Keratinocyte (primary cell): ENCODE measurements around the gene SLC6A19. TPM values are rescaled to one million over a fixed set of nuclear protein-coding genes. Genes with fewer than 3 reads are reported as not detected.

ENCODE experiments used
- DNase-seq: peaks from one replicate; pipeline ENCODE4 v3.0.0-alpha.2; 2011; ENCODE audit warnings: low read depth, missing footprints, low spot score
- FAIRE-seq: peaks from 2 replicates; lab custom pipeline; 2011; peaks lifted over from hg19 to GRCh38; lab: Jason Lieb, UNC
- H2AFZ ChIP-seq: 2 replicates; pipeline ENCODE4 v1.6.0; 2012; ENCODE audit warnings: low read length, control low read depth, inconsistent platforms; ENCODE audit not compliant: control insufficient read depth
- H3K27ac ChIP-seq: 2 replicates; pipeline ENCODE4 v1.5.1; 2011; ENCODE audit warnings: low read length; ENCODE audit not compliant: control insufficient read depth, insufficient read depth
- H3K27me3 ChIP-seq: 3 replicates; pipeline ENCODE4 v1.6.0; 2011; ENCODE audit warnings: low read length; ENCODE audit not compliant: control insufficient read depth, insufficient read depth; ENCODE audit errors: extremely low read depth
- H3K36me3 ChIP-seq, 2 experiments: 2 replicates in 1 of 2; 3 replicates in 1 of 2; pipeline ENCODE4 v1.5.1; 2011; ENCODE audit warnings: low read length in 2 of 2, mild to moderate bottlenecking in 1 of 2; ENCODE audit not compliant: control insufficient read depth in 2 of 2, insufficient read depth in 2 of 2; ENCODE audit errors: extremely low read depth in 1 of 2
- H3K4me1 ChIP-seq: 3 replicates; pipeline ENCODE4 v1.5.1; 2011; ENCODE audit warnings: low read length; ENCODE audit not compliant: control insufficient read depth, insufficient read depth; ENCODE audit errors: extremely low read depth
- H3K4me2 ChIP-seq: 3 replicates; pipeline ENCODE4 v1.6.0; 2011; ENCODE audit warnings: low read depth, low read length; ENCODE audit not compliant: control insufficient read depth, insufficient read depth; ENCODE audit errors: extremely low read depth
- H3K4me3 ChIP-seq, 3 experiments: fragments of 200-600 bp in 1 of 3; sonication (generic) in 1 of 3; 2 replicates in 2 of 3; 3 replicates in 1 of 3; pipeline ENCODE4 v1.5.1; 2011 to 2016; ENCODE audit warnings: low read length in 3 of 3, mild to moderate bottlenecking in 3 of 3, control low read depth in 2 of 3, inconsistent platforms in 1 of 3, low read depth in 1 of 3, mixed read lengths in 1 of 3, mixed run types in 1 of 3, moderate library complexity in 1 of 3; ENCODE audit not compliant: control insufficient read depth in 2 of 3, insufficient read depth in 2 of 3; ENCODE audit errors: extremely low read depth in 1 of 3
- H3K79me2 ChIP-seq: 2 replicates; pipeline ENCODE4 v1.6.0; 2012; ENCODE audit warnings: low read length; ENCODE audit not compliant: control insufficient read depth, insufficient read depth
- H3K9ac ChIP-seq: 3 replicates; pipeline ENCODE4 v1.6.0; 2011; ENCODE audit warnings: low read length; ENCODE audit not compliant: control insufficient read depth, insufficient read depth; ENCODE audit errors: extremely low read depth
- H3K9me1 ChIP-seq: 3 replicates; pipeline ENCODE4 v1.6.0; 2011; ENCODE audit warnings: low read length; ENCODE audit not compliant: control insufficient read depth, insufficient read depth; ENCODE audit errors: extremely low read depth
- H3K9me3 ChIP-seq: 2 replicates; pipeline ENCODE4 v1.5.1; 2012; ENCODE audit warnings: low read depth, low read length; ENCODE audit not compliant: control insufficient read depth
- H4K20me1 ChIP-seq: 3 replicates; pipeline ENCODE4 v1.6.0; 2011; ENCODE audit warnings: low read length; ENCODE audit not compliant: control insufficient read depth, insufficient read depth; ENCODE audit errors: extremely low read depth
- CTCF ChIP-seq, 3 experiments: IDR thresholded peaks in 1 of 3; conservative IDR thresholded peaks in 1 of 3; optimal IDR thresholded peaks in 1 of 3; 2 replicates in 2 of 3; 3 replicates in 1 of 3; pipeline versions ENCODE3 to v1.5.1; 2011; ENCODE audit warnings: low read length in 3 of 3, mild to moderate bottlenecking in 3 of 3, moderate library complexity in 2 of 3, control low read depth in 1 of 3, inconsistent platforms in 1 of 3; ENCODE audit not compliant: insufficient read depth in 2 of 3; ENCODE audit errors: extremely low read depth in 1 of 3
- EZH2 ChIP-seq: IDR thresholded peaks from one replicate; pipeline ENCODE4 v1.6.1; 2012; ENCODE audit warnings: inconsistent platforms, mild to moderate bottlenecking, low read length, moderate library complexity
- dilution Hi-C: fragments of 300-500 bp; cut with MboI; formaldehyde crosslinking; loops from one replicate; pipeline ENCODE4 v1.7.0; 2020; ENCODE audit warnings: low sequenced_read_pairs; ENCODE audit not compliant: extremely low pct_ligation_motif_present
- polyA plus RNA-seq, 5 experiments: library from polyadenylated mRNA; depleted of rRNA in 3 of 5; stranded (reverse) in 3 of 5; stranded (forward) in 1 of 5; unstranded in 1 of 5; fragments of >200 nt; gene quantifications; 1 replicate in 1 of 5; 2 replicates in 3 of 5; 3 replicates in 1 of 5; pipeline versions ENCODE4 v1.2.1 to v1.2.3, GENCODE V29; 2011 to 2012; ENCODE audit warnings: missing spikeins in 2 of 5, low read depth in 1 of 5, low replicate concordance in 1 of 5

SLC6A19 gene
- polyA plus RNA-seq, 1 donor (not counting 4 experiments of a cell fraction or from before 2014, with no cell fraction given) = not detected

- peaks cover 13% of the 10 kb centered on the region for H3K9me3 ChIP-seq
- dilution Hi-C loops = no loop called here
These were observed 13.0 kb downstream of the SLC6A19 start for GRCh38 chr5:1214163-1214935.

GRCh38 chr5:1214936-1215220 lies 13.5 kb downstream of the SLC6A19 start:
- TF ChIP-seq CTCF (optimal IDR thresholded peaks at IDR 0.05 in 1 of 3, IDR thresholded peaks at IDR 0.05 in 1 of 3, conservative IDR thresholded peaks at IDR 0.05 in 1 of 3; ENCODE audit: extremely low read depth in 1 of 3, insufficient read depth in 2 of 3, low read length in 3 of 3) (no peak), EZH2 (no peak)
- no peaks in the 10 kb centered on the region for H4K20me1 ChIP-seq
- H3K9ac ChIP-seq = no peak overlapping the region
- no peak overlapping the region for H3K4me2 ChIP-seq
- no peaks in the 10 kb centered on the region for H3K36me3 ChIP-seq
- peaks cover under 1% of the 10 kb centered on the region for H3K27me3 ChIP-seq
- peaks cover 13% of the 10 kb centered on the region for H3K9me3 ChIP-seq
- H3K4me1 ChIP-seq = no peaks in the 10 kb centered on the region
- DNase-seq (no peak), FAIRE-seq (no peak)
- no peak overlapping the region for H2AFZ ChIP-seq
- H3K79me2 ChIP-seq = no peaks in the 10 kb centered on the region
- H3K27ac ChIP-seq = no peak overlapping the region
- no peak overlapping the region for H3K4me3 ChIP-seq
- dilution Hi-C loops = no loop called here
- H3K9me1 ChIP-seq = no peaks in the 10 kb centered on the region

More at GRCh38 chr5:1214163-1214935, 13.0 kb downstream of the SLC6A19 start:
- H2AFZ ChIP-seq = no peak overlapping the region
- H3K79me2 ChIP-seq = no peaks in the 10 kb centered on the region
- H4K20me1 ChIP-seq = no peaks in the 10 kb centered on the region
- H3K4me3 ChIP-seq = no peak overlapping the region
- no peak overlapping the region for H3K9ac ChIP-seq
- no peak for TF ChIP-seq EZH2
- no peak overlapping the region for H3K27ac ChIP-seq
- FAIRE-seq (no peak), DNase-seq (no peak)
- peaks cover 3% of the 10 kb centered on the region for H3K27me3 ChIP-seq
- no peaks in the 10 kb centered on the region for H3K4me1 ChIP-seq
- H3K9me1 ChIP-seq = no peaks in the 10 kb centered on the region
- H3K36me3 ChIP-seq = no peaks in the 10 kb centered on the region
- H3K4me2 ChIP-seq = no peak overlapping the region
